GF-D8 (cell line): ENCODE measurements around the gene HYAL4.
"Not testable (repeated sequence)": the region's sequence is repeated elsewhere in the genome, so short reads cannot be mapped to it uniquely, and the experiment has no call there.

Experiments
- DNase-seq: peaks from one replicate; lab custom pipeline; 2025; lab: John Stamatoyannopoulos, UW

The HYAL4 gene

GRCh38 chr7:123847868-123848267, 2.9 kb downstream of the HYAL4 start:
- no peak for DNase-seq

GRCh38 chr7:123849855-123850254, 4.9 kb downstream of the HYAL4 start:
- DNase-seq, result no peak

- not testable (repeated sequence) for DNase-seq
These were observed 6.4 kb downstream of the HYAL4 start for GRCh38 chr7:123851404-123851803.

- DNase-seq, result not testable (repeated sequence)
These were observed 9.3 kb downstream of the HYAL4 start for GRCh38 chr7:123854291-123854690.

GRCh38 chr7:123856428-123856827, 11.5 kb downstream of the HYAL4 start:
- not testable (repeated sequence) for DNase-seq

- DNase-seq, result no peak
These were observed 15.9 kb downstream of the HYAL4 start for GRCh38 chr7:123860848-123861247.

GRCh38 chr7:123862775-123863174, 17.8 kb downstream of the HYAL4 start:
- DNase-seq, result no peak

- DNase-seq, result no peak
These were observed 18.5 kb downstream of the HYAL4 start for GRCh38 chr7:123863461-123863860.

- no peak for DNase-seq
These were observed 19.0 kb downstream of the HYAL4 start for GRCh38 chr7:123864012-123864411.

GRCh38 chr7:123864436-123864835, 19.5 kb downstream of the HYAL4 start:
- no peak for DNase-seq

GRCh38 chr7:123864966-123865365, 20.0 kb downstream of the HYAL4 start:
- DNase-seq, result no peak

- DNase-seq, result no peak
These were observed 20.6 kb downstream of the HYAL4 start for GRCh38 chr7:123865517-123866117.

- DNase-seq, result no peak
These were observed 22.3 kb downstream of the HYAL4 start for GRCh38 chr7:123867225-123867624.

GRCh38 chr7:123871998-123872867, 27.3 kb downstream of the HYAL4 start:
- no peak for DNase-seq

GRCh38 chr7:123872908-123873307, 27.9 kb downstream of the HYAL4 start:
- DNase-seq, result no peak

GRCh38 chr7:123876557-123877256, 31.7 kb downstream of the HYAL4 start:
- DNase-seq, result no peak

GRCh38 chr7:123879628-123880027, 34.7 kb downstream of the HYAL4 start:
- no peak for DNase-seq

- no peak for DNase-seq
These were observed 36.3 kb downstream of the HYAL4 start for GRCh38 chr7:123881300-123881699.

- no peak for DNase-seq
These were observed 38.2 kb downstream of the HYAL4 start for GRCh38 chr7:123883154-123883553.

GRCh38 chr7:123888192-123888591, 43.2 kb downstream of the HYAL4 start:
- DNase-seq, result no peak

- DNase-seq, result not testable (repeated sequence)
These were observed 49.8 kb downstream of the HYAL4 start for GRCh38 chr7:123894753-123895152.

GRCh38 chr7:123901101-123901500, 56.1 kb downstream of the HYAL4 start:
- no peak for DNase-seq

GRCh38 chr7:123905714-123906113, 60.7 kb downstream of the HYAL4 start:
- no peak for DNase-seq
